Rectal smooth muscle tissue (tissue), 1 donor: ENCODE data around the gene AP3B1.

ENCODE experiments used
- H3K27ac ChIP-seq: one replicate; pipeline ENCODE4 v1.7.0; 2013; ENCODE audit warnings: low read depth, low read length, inconsistent platforms
- H3K27me3 ChIP-seq: one replicate; pipeline ENCODE4 v1.7.0; 2013; ENCODE audit warnings: low read length; ENCODE audit not compliant: control insufficient read depth, insufficient read depth
- H3K36me3 ChIP-seq: one replicate; pipeline ENCODE4 v1.7.0; 2013; ENCODE audit warnings: low read length; ENCODE audit not compliant: control insufficient read depth, insufficient read depth
- H3K4me1 ChIP-seq: one replicate; pipeline ENCODE4 v1.7.0; 2013; ENCODE audit warnings: low read length; ENCODE audit not compliant: control insufficient read depth, insufficient read depth
- H3K4me3 ChIP-seq: one replicate; pipeline ENCODE4 v1.7.0; 2013; ENCODE audit warnings: low read length
- H3K9ac ChIP-seq: one replicate; pipeline ENCODE4 v1.7.0; 2013; ENCODE audit warnings: low read length

AP3B1 gene

DNA sequence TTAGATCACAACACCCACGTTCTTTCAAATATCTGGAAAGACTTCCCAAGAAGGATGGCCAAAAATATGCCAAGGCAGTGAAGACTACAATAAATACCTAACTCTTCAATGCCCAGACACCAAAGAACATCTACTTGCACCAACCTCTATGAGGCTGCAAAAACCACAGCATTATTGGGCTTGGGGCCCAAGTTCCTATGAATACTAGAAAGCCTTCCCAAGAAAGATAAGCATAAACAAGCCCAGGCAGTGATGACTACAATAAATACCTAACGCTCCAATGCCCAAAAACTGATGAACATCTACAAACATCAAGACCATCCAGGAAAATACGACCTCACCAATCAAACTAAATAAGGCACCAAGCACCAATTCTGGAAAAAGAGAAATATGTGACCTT is 41.3 kb downstream of the AP3B1 start:
- H3K4me1 ChIP-seq, result no peaks in the 10 kb centered on the region
- no peak overlapping the region for H3K4me3 ChIP-seq
- no peak overlapping the region for H3K27ac ChIP-seq
- peaks cover 2% of the 10 kb centered on the region for H3K36me3 ChIP-seq
- no peak overlapping the region for H3K9ac ChIP-seq
- H3K27me3 ChIP-seq, result no peaks in the 10 kb centered on the region

- peaks cover 2% of the 10 kb centered on the region for H3K36me3 ChIP-seq
- no peak overlapping the region for H3K4me3 ChIP-seq
- H3K27me3 ChIP-seq, result no peaks in the 10 kb centered on the region
- H3K4me1 ChIP-seq, result no peaks in the 10 kb centered on the region
- H3K9ac ChIP-seq, result no peak overlapping the region
- no peak overlapping the region for H3K27ac ChIP-seq
Observed at GRCh38 chr5:78252715-78253114, 41.8 kb downstream of the AP3B1 start.

- H3K27me3 ChIP-seq, result no peaks in the 10 kb centered on the region
- H3K36me3 ChIP-seq, result peaks cover 2% of the 10 kb centered on the region
- no peaks in the 10 kb centered on the region for H3K4me1 ChIP-seq
- H3K9ac ChIP-seq, result no peak overlapping the region
- H3K27ac ChIP-seq, result no peak overlapping the region
- no peak overlapping the region for H3K4me3 ChIP-seq
Observed at GRCh38 chr5:78251663-78252284, 42.7 kb downstream of the AP3B1 start.

- no peak overlapping the region for H3K4me3 ChIP-seq
- peaks cover 2% of the 10 kb centered on the region for H3K36me3 ChIP-seq
- no peaks in the 10 kb centered on the region for H3K27me3 ChIP-seq
- no peak overlapping the region for H3K27ac ChIP-seq
- no peaks in the 10 kb centered on the region for H3K4me1 ChIP-seq
- no peak overlapping the region for H3K9ac ChIP-seq
Observed at GRCh38 chr5:78245136-78245535, 49.4 kb downstream of the AP3B1 start.

DNA sequence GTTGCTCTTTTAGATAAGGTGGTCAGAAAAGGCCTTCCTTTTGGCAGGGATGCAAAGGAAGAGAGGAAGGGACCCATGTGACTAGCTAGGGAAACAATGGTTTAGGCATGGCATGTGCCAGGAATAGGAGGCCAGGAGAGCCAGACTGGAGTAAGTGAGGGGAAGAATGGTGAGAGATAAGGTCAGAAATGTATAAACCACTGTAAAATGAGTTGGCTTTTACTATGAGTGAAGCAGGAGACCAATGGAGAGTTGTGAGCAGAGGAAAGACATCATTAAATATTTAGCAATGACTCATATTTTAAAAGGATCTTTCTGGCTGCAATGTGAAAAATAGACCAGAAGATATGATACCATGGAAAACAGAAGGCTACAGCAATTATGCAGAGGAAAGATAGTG is 50.9 kb downstream of the AP3B1 start:
- Histone ChIP-seq H3K27ac (no peak overlapping the region), H3K9ac (no peak overlapping the region), H3K36me3 (no peaks in the 10 kb centered on the region), H3K4me3 (no peak overlapping the region), H3K27me3 (no peaks in the 10 kb centered on the region), H3K4me1 (no peaks in the 10 kb centered on the region)

- H3K27me3 ChIP-seq, result no peaks in the 10 kb centered on the region
- H3K4me1 ChIP-seq, result no peaks in the 10 kb centered on the region
- no peaks in the 10 kb centered on the region for H3K36me3 ChIP-seq
- H3K4me3 ChIP-seq, result no peak overlapping the region
- H3K9ac ChIP-seq, result no peak overlapping the region
- H3K27ac ChIP-seq, result no peak overlapping the region
Observed at GRCh38 chr5:78243091-78243490, 51.4 kb downstream of the AP3B1 start.

- Histone ChIP-seq H3K4me3 (no peak overlapping the region), H3K9ac (no peak overlapping the region), H3K27me3 (no peaks in the 10 kb centered on the region), H3K36me3 (no peaks in the 10 kb centered on the region), H3K27ac (no peak overlapping the region), H3K4me1 (no peaks in the 10 kb centered on the region)
Observed at GRCh38 chr5:78242001-78242400, 52.5 kb downstream of the AP3B1 start.

- H3K27ac ChIP-seq, result no peak overlapping the region
- no peak overlapping the region for H3K4me3 ChIP-seq
- H3K4me1 ChIP-seq, result peaks cover 5% of the 10 kb centered on the region
- H3K36me3 ChIP-seq, result no peaks in the 10 kb centered on the region
- H3K27me3 ChIP-seq, result no peaks in the 10 kb centered on the region
- H3K9ac ChIP-seq, result no peak overlapping the region
Observed at GRCh38 chr5:78237911-78238310, 56.6 kb downstream of the AP3B1 start.

GRCh38 chr5:78236046-78236445 is 58.5 kb downstream of the AP3B1 start:
- Histone ChIP-seq H3K4me3 (no peak overlapping the region), H3K27me3 (no peaks in the 10 kb centered on the region), H3K9ac (no peak overlapping the region), H3K27ac (no peak overlapping the region), H3K36me3 (no peaks in the 10 kb centered on the region), H3K4me1 (peaks cover 5% of the 10 kb centered on the region)

GRCh38 chr5:78235289-78235688 is 59.2 kb downstream of the AP3B1 start:
- H3K4me1 ChIP-seq, result peaks cover 5% of the 10 kb centered on the region
- no peak overlapping the region for H3K9ac ChIP-seq
- H3K27ac ChIP-seq, result no peak overlapping the region
- no peak overlapping the region for H3K4me3 ChIP-seq
- no peaks in the 10 kb centered on the region for H3K36me3 ChIP-seq
- no peaks in the 10 kb centered on the region for H3K27me3 ChIP-seq

DNA sequence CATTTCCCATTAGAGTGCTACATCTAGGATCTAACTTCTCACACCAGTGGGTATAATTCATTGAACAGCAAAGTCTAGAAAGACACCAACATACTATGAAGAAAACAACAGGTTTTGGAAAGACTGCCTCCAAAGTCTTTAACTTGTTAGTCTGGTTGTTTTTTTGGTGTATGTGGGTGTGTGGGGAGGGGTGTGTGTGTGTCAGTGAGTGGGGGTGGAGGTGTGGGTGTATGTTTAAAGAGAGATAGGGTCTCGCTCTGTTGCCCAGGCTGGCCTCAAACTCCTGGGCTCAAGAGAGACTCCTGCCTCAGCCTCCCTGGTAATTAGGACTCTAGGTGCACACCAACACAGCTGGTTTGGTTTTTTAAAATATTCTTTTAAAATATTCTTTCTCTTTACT is 59.7 kb downstream of the AP3B1 start:
- peaks cover 5% of the 10 kb centered on the region for H3K4me1 ChIP-seq

DNA sequence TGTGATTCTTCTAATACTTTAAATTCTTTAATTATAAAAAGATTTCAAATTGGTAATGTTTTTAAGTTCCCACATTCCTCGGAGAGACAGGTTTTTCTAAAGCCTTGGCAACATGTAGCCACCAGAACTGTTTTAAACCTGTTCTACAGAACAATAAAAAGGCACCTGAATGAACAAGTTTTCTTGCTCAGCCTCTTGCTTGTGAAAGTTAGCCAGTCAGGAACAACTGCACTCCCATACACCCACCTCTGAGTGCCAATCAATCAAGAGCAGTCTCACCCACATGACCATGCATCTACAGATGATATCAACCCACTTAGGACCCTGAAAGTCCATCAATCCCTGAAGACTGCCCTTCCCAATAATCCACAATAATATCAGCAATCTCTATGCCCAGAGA is 62.3 kb downstream of the AP3B1 start:
- Histone ChIP-seq H3K27ac (no peak overlapping the region), H3K4me3 (no peak overlapping the region), H3K27me3 (no peaks in the 10 kb centered on the region), H3K4me1 (peaks cover 5% of the 10 kb centered on the region), H3K9ac (no peak overlapping the region), H3K36me3 (no peaks in the 10 kb centered on the region)

More for the DNA sequence above, 59.7 kb downstream of the AP3B1 start:
- H3K9ac ChIP-seq, result no peak overlapping the region
- no peaks in the 10 kb centered on the region for H3K36me3 ChIP-seq
- no peak overlapping the region for H3K27ac ChIP-seq
- H3K27me3 ChIP-seq, result no peaks in the 10 kb centered on the region
- no peak overlapping the region for H3K4me3 ChIP-seq

DNA sequence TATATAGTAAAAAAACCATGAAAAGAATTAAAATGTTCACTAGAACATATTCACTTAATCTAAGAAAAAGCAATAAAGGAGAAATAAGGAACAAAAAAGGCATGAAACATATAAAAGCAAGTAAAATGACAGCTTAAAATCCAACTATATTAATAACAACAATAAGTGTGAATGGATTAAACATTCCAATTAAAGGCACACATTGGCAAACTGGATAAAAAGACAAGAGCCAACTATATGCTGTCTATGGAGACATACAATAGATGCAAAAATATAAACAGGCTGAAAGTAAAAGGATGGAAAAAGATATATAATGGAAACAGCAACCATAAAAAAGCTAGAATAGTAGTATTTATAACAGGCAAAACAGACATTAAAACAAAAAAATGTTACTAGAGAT is 70.1 kb downstream of the AP3B1 start:
- H3K4me3 ChIP-seq, result no peak overlapping the region
- no peak overlapping the region for H3K9ac ChIP-seq
- H3K27me3 ChIP-seq, result no peaks in the 10 kb centered on the region
- no peak overlapping the region for H3K27ac ChIP-seq
- peaks cover 4% of the 10 kb centered on the region for H3K36me3 ChIP-seq
- H3K4me1 ChIP-seq, result no peaks in the 10 kb centered on the region
